OCI-LY7 (cell line): ENCODE data around the gene MAF. TPM values are rescaled to one million over a fixed set of nuclear protein-coding genes. Genes with fewer than 3 reads are reported as not detected.

ENCODE experiments used
- BruUV-seq: library from RNA; stranded (reverse); fragments of 400-500 nt; replicated peaks from 2 replicates; lab custom pipeline; 2021; lab: Mats Ljungman, UMichigan
- CTCF ChIA-PET: fragments of 300-600 bp; sonication (Branson Sonifier 250); formaldehyde crosslinking; loops from one replicate; lab custom pipeline; 2022; ENCODE audit warnings: antibody characterized with exemption; ENCODE audit not compliant: unreplicated experiment; lab: Charles Lee
- POLR2A ChIA-PET: fragments of 300-600 bp; sonication (Branson Sonifier 250); formaldehyde crosslinking; loops from one replicate; lab custom pipeline; 2022; ENCODE audit warnings: antibody characterized with exemption; lab: Charles Lee
- DNase-seq: peaks from one replicate; pipeline ENCODE4 v3.0.0-alpha.2; 2015; ENCODE audit warnings: low spot score
- H2AFZ ChIP-seq: fragments of 200-600 bp; sonication (generic), shearing (Covaris generic); 2 replicates; pipeline ENCODE4 v1.6.1; 2014; ENCODE audit warnings: mild to moderate bottlenecking, antibody characterized with exemption, low read length, moderate library complexity
- H3K27ac ChIP-seq: fragments of 200-600 bp; sonication (generic); 2 replicates; pipeline ENCODE4 v1.5.1; 2014; ENCODE audit warnings: mixed run types, low read depth, mild to moderate bottlenecking, moderate library complexity, low read length, inconsistent platforms; ENCODE audit not compliant: poor library complexity, severe bottlenecking
- H3K36me3 ChIP-seq: fragments of 200-600 bp; sonication (generic); 2 replicates; pipeline ENCODE4 v1.6.1; 2014; ENCODE audit warnings: mild to moderate bottlenecking, antibody characterized with exemption, low read length, moderate library complexity, mixed read lengths; ENCODE audit not compliant: insufficient read depth
- H3K4me1 ChIP-seq: fragments of 200-600 bp; sonication (generic); 2 replicates; pipeline ENCODE4 v1.5.1; 2014; ENCODE audit warnings: mild to moderate bottlenecking, low read length; ENCODE audit not compliant: insufficient read depth, poor library complexity, severe bottlenecking
- H3K4me2 ChIP-seq: fragments of 200-600 bp; sonication (generic); 2 replicates; pipeline ENCODE4 v1.6.1; 2014; ENCODE audit warnings: mild to moderate bottlenecking, low read length
- H3K4me3 ChIP-seq: fragments of 200-600 bp; sonication (generic); 2 replicates; pipeline ENCODE4 v1.5.1; 2014; ENCODE audit warnings: mild to moderate bottlenecking, low read depth, low read length; ENCODE audit not compliant: poor library complexity, severe bottlenecking
- H3K79me2 ChIP-seq: fragments of 200-600 bp; sonication (generic); 2 replicates; pipeline ENCODE4 v1.6.1; 2016; ENCODE audit warnings: low read depth, mild to moderate bottlenecking, low read length, moderate library complexity, mixed read lengths; ENCODE audit not compliant: insufficient read depth
- H3K9me2 ChIP-seq: fragments of 200-600 bp; sonication (generic); 2 replicates; pipeline ENCODE4 v1.6.1; 2016; ENCODE audit warnings: mild to moderate bottlenecking, low read length, mixed read lengths; ENCODE audit not compliant: insufficient read depth
- H3K9me3 ChIP-seq: fragments of 200-600 bp; sonication (generic); 2 replicates; pipeline ENCODE4 v1.6.1; 2014; ENCODE audit warnings: mild to moderate bottlenecking, mixed run types, low read length, mixed read lengths
- H4K20me1 ChIP-seq: fragments of 200-600 bp; sonication (generic); 2 replicates; pipeline ENCODE4 v1.6.1; 2014; ENCODE audit warnings: mild to moderate bottlenecking, antibody characterized with exemption, low read length, moderate library complexity, mixed read lengths; ENCODE audit not compliant: insufficient read depth
- EZH2phosphoT487 ChIP-seq: fragments of 200-600 bp; sonication (generic); IDR thresholded peaks from 2 replicates; pipeline ENCODE4 v1.6.1; 2018; ENCODE audit warnings: low read depth, borderline replicate concordance, mild to moderate bottlenecking, mixed run types, antibody characterized with exemption, low read length, moderate library complexity, mixed read lengths
- intact Hi-C: fragments of 100-400 bp; cut with micrococcal nuclease; formaldehyde crosslinking; loops from one replicate; pipeline ENCODE4 v1.10.0; 2022; ENCODE audit not compliant: unreplicated experiment
- total RNA-seq, 2 experiments: library from RNA; depleted of rRNA in 1 of 2; stranded (reverse); fragments of >200 nt in 1 of 2; shearing (Covaris generic) in 1 of 2; gene quantifications; 2 replicates each; pipeline ENCODE4 v1.2.3, GENCODE V29; 2014 to 2022
- TF ChIP-seq, protein P1 (sequence below): fragments of 200-600 bp; sonication (generic); conservative IDR thresholded peaks from 2 replicates; pipeline ENCODE4 v1.5.1; 2014; ENCODE audit warnings: mild to moderate bottlenecking, antibody characterized with exemption, low read length, moderate library complexity, mixed read lengths

Gene MAF
- total RNA-seq, 2 experiments from 2014 or later = not detected

DNA sequence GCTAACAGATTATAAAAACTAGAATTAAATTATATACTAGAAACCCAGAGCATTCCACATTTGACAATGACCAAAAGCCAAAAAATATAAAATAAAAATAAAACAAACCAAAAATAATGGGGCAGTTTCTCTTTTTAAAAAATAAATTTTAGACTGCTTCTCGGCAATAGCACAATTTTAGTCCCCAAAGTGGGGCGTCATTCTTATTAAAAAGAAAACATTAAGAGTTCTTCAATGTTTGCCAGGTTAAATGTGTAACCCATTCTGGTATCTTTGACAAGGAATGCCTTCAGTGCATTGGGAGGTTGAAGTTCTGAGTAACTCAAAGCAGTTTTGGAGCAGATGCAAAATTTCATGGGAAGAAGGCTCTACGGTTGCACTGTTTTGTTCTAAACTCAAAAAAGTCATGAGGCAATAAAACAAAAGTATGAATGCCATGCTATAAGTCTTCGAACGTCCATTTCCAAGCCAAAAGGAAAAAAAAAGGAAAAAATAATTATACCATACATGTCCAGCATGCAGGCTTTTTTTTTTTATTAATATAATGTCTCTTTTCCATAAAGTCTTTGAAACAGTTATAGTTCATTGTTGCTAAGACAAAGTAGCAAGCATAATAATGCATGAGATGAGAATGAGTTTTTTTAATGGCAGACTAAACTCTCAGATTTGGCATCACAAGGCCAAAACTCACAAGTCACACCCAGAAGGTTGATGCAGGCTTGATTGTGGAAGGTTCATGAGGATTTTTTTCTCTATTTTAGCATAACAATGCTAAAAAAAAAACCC is 3.1 kb downstream of the MAF start:
- Histone ChIP-seq H3K4me1 (peaks cover 7% of the 10 kb centered on the region), H3K27ac (no peak overlapping the region), H3K79me2 (no peaks in the 10 kb centered on the region), H3K4me3 (no peak overlapping the region), H3K9me3 (no peaks in the 10 kb centered on the region), H4K20me1 (no peaks in the 10 kb centered on the region), H3K9me2 (no peaks in the 10 kb centered on the region), H3K4me2 (no peak overlapping the region), H3K36me3 (no peaks in the 10 kb centered on the region), H2AFZ (no peak overlapping the region)
- POLR2A ChIA-PET = interaction anchor here (0.6 to 1.0 kb wide), 2 partner anchors 10 to 887 kb away, joined by 3 to 4 read pairs; no protein-coding TSS in a partner anchor
- intact Hi-C loops = no loop called here
- no peak for TF ChIP-seq EZH2phosphoT487
- TF ChIP-seq, protein P1, sequence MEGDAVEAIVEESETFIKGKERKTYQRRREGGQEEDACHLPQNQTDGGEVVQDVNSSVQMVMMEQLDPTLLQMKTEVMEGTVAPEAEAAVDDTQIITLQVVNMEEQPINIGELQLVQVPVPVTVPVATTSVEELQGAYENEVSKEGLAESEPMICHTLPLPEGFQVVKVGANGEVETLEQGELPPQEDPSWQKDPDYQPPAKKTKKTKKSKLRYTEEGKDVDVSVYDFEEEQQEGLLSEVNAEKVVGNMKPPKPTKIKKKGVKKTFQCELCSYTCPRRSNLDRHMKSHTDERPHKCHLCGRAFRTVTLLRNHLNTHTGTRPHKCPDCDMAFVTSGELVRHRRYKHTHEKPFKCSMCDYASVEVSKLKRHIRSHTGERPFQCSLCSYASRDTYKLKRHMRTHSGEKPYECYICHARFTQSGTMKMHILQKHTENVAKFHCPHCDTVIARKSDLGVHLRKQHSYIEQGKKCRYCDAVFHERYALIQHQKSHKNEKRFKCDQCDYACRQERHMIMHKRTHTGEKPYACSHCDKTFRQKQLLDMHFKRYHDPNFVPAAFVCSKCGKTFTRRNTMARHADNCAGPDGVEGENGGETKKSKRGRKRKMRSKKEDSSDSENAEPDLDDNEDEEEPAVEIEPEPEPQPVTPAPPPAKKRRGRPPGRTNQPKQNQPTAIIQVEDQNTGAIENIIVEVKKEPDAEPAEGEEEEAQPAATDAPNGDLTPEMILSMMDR = no peak
- CTCF ChIA-PET = no interaction called here
- BruUV-seq = no TSS peak
- DNase-seq = no peak

DNA sequence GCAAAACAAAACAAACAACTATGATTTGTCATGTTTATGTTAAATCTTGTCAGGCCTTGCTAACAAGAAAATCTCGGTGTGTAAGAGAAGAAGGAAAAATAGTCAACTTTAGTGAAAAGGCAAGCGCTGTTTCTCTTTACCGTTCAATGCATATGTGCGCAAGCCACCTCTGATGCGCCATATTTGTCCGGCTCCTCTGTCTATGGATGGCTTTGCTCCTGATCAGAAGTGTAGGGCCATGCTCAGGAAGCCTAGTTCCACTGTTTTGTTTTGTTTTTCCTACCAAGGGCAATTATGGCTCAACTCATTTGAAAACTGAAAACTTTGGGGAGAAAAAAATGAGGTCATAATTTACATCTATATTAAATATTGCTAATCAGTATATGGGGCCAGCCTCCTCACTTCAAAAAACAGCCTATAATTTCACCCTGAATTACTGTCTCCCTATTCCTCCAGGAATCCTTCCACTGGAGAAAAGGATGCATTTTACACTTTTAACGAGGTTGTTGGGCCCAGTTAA is 4.5 kb downstream of the MAF start:
- H3K4me2 ChIP-seq = no peak overlapping the region
- no peaks in the 10 kb centered on the region for H3K9me2 ChIP-seq
- no peak for TF ChIP-seq EZH2phosphoT487
- TF ChIP-seq, protein P1 = no peak
- no TSS peak for BruUV-seq
- ChIA-PET POLR2A (no interaction called here), CTCF (no interaction called here)
- H3K9me3 ChIP-seq = no peaks in the 10 kb centered on the region
- no peaks in the 10 kb centered on the region for H4K20me1 ChIP-seq
- H3K4me3 ChIP-seq = no peak overlapping the region
- H3K79me2 ChIP-seq = no peaks in the 10 kb centered on the region
- H3K36me3 ChIP-seq = no peaks in the 10 kb centered on the region
- H2AFZ ChIP-seq = no peak overlapping the region
- no peak overlapping the region for H3K27ac ChIP-seq
- no peaks in the 10 kb centered on the region for H3K4me1 ChIP-seq
- intact Hi-C loops = no loop called here
- no peak for DNase-seq

DNA sequence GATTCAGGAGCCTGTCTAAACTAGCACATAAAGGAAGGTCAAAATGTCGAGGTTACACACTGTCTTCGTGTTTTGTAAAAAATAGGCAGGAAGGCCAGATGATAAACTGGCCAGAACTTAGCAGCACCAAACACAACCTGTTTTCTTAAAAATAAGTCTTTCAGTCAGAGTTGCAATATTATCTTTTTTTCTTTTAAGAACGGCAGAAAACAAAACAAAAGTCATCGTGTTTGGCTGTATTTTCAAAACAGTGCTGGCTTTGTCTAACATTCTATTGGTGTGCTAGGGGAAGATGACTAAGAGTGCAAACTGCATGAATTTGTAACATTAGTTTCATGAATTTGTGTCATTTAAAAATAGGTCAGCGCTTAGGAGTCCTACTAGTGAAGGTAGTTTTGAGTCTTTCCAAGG is 5.3 kb downstream of the MAF start:
- intact Hi-C loops = no loop called here

More for the DNA sequence above, 5.3 kb downstream of the MAF start:
- H3K36me3 ChIP-seq = no peaks in the 10 kb centered on the region
- no TSS peak for BruUV-seq
- H3K4me3 ChIP-seq = no peak overlapping the region
- H3K79me2 ChIP-seq = no peaks in the 10 kb centered on the region
- no peaks in the 10 kb centered on the region for H3K9me2 ChIP-seq
- H2AFZ ChIP-seq = no peak overlapping the region
- ChIA-PET POLR2A (no interaction called here), CTCF (no interaction called here)
- no peak overlapping the region for H3K4me2 ChIP-seq
- H3K27ac ChIP-seq = no peak overlapping the region
- H3K4me1 ChIP-seq = no peaks in the 10 kb centered on the region
- no peak for TF ChIP-seq EZH2phosphoT487
- TF ChIP-seq, protein P1 = no peak
- no peaks in the 10 kb centered on the region for H4K20me1 ChIP-seq
- no peak for DNase-seq
- no peaks in the 10 kb centered on the region for H3K9me3 ChIP-seq
